Measurements from ENCODE around the gene S1PR2. TPM values are rescaled to one million over a fixed set of nuclear protein-coding genes. Genes with fewer than 3 reads are reported as not detected.

The S1PR2 gene
- total RNA-seq, 2 experiments from 2014 or later: 14.6 to 17.2 TPM

DNA sequence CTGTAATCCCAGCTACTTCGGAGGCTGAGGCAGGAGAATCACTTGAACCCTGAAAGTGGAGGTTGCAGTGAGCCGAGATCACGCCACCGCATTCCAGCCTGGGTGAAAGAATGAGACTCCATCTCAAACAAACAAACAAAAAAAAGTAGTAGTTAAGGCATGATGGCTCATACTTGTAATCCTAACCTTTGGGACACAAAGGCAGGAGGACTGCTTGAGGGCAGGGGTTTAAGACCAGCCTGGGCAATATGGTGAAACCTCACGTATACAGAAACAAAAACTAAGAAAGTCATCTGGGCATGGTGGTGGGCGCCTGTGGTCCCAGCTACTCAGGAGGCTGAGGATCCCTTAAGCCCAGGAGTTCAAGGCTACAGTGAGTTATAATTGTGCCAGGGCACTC is 38.2 kb downstream of the S1PR2 start:
- no peak overlapping the region for H3K27ac Mint-ChIP-seq

DNA sequence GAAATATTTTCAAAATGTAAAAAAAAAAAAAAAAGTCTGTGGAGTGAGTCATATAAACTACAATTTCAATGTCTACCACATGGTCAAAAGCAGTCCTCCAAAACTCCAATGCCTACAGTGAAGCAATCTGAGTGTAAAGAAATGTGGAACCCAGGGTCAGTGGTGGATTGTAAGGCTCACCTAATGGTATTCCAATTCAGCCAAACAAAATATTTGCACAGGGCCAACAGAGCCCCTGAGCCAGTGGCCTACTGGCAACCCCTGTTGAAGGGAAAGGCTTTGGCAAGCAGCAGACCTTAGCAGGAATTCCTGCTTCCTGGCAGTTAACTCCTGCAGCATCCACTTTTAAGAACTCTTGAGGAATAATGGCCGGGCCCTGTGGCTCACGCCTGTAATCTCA is 39.8 kb downstream of the S1PR2 start:
- H3K4me3 ChIP-seq (ENCODE audit: low read length): no peak overlapping the region
- TF ChIP-seq, protein P1, sequence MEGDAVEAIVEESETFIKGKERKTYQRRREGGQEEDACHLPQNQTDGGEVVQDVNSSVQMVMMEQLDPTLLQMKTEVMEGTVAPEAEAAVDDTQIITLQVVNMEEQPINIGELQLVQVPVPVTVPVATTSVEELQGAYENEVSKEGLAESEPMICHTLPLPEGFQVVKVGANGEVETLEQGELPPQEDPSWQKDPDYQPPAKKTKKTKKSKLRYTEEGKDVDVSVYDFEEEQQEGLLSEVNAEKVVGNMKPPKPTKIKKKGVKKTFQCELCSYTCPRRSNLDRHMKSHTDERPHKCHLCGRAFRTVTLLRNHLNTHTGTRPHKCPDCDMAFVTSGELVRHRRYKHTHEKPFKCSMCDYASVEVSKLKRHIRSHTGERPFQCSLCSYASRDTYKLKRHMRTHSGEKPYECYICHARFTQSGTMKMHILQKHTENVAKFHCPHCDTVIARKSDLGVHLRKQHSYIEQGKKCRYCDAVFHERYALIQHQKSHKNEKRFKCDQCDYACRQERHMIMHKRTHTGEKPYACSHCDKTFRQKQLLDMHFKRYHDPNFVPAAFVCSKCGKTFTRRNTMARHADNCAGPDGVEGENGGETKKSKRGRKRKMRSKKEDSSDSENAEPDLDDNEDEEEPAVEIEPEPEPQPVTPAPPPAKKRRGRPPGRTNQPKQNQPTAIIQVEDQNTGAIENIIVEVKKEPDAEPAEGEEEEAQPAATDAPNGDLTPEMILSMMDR (IDR thresholded peaks at IDR 0.05): no peak
- no peak overlapping the region for H3K27ac ChIP-seq (ENCODE audit: low read depth in 1 of 2, low read length in 2 of 2)
- H3K4me1 Mint-ChIP-seq (ENCODE audit: low read depth): peaks cover 41% of the 10 kb centered on the region
- H3K4me1 ChIP-seq (ENCODE audit: insufficient read depth, low read length): peaks cover 68% of the 10 kb centered on the region
- H3K27ac Mint-ChIP-seq: no peak overlapping the region
- CTCF ChIA-PET: no interaction called here
- intact Hi-C loops (cut with DNase I, micrococcal nuclease): loop anchor here in 1 of 2 experiments (5.0 kb wide), 1 partner anchor 84 kb away; the partner anchor contains the start of gene PPAN
- ATAC-seq (ENCODE audit: poor library complexity): no peak
- H3K27me3 Mint-ChIP-seq: no peaks in the 10 kb centered on the region
- no peaks in the 10 kb centered on the region for H3K9me3 Mint-ChIP-seq
- peak overlapping the region; percentile 25 for H3K4me3 Mint-ChIP-seq
- no peak for DNase-seq
- H3K27me3 ChIP-seq (ENCODE audit: control insufficient read depth in 1 of 2, insufficient read depth in 2 of 2, low read length in 2 of 2): no peaks in the 10 kb centered on the region
- H3K36me3 ChIP-seq (ENCODE audit: insufficient read depth, low read length): peaks cover 37% of the 10 kb centered on the region
- H3K36me3 Mint-ChIP-seq (ENCODE audit: low read depth): peaks cover 35% of the 10 kb centered on the region
- H3K9me3 ChIP-seq (ENCODE audit: control insufficient read depth in 1 of 2, insufficient read depth in 1 of 2, low read length in 2 of 2): no peaks in the 10 kb centered on the region
- POLR2A ChIA-PET: no interaction called here

More for the DNA sequence above, 38.2 kb downstream of the S1PR2 start:
- Histone ChIP-seq H3K36me3 (ENCODE audit: insufficient read depth, low read length) (peaks cover 26% of the 10 kb centered on the region), H3K27ac (ENCODE audit: low read depth in 1 of 2, low read length in 2 of 2) (no peak overlapping the region), H3K4me3 (ENCODE audit: low read length) (no peak overlapping the region), H3K9me3 (ENCODE audit: control insufficient read depth in 1 of 2, insufficient read depth in 1 of 2, low read length in 2 of 2) (no peaks in the 10 kb centered on the region), H3K4me1 (ENCODE audit: insufficient read depth, low read length) (peaks cover 56% of the 10 kb centered on the region), H3K27me3 (ENCODE audit: control insufficient read depth in 1 of 2, insufficient read depth in 2 of 2, low read length in 2 of 2) (no peaks in the 10 kb centered on the region)
- H3K4me3 Mint-ChIP-seq: peak overlapping the region; percentile 70
- no peaks in the 10 kb centered on the region for H3K27me3 Mint-ChIP-seq
- DNase-seq: no peak
- ChIA-PET CTCF (interaction anchor here (1.1 kb wide), 1 partner anchor 57 kb away, joined by 5 read pairs; no protein-coding TSS in a partner anchor), POLR2A (no interaction called here)
- H3K9me3 Mint-ChIP-seq: no peaks in the 10 kb centered on the region
- TF ChIP-seq, protein P1 (IDR thresholded peaks at IDR 0.05): no peak
- peaks cover 21% of the 10 kb centered on the region for H3K36me3 Mint-ChIP-seq (ENCODE audit: low read depth)
- no peak for ATAC-seq (ENCODE audit: poor library complexity)
- intact Hi-C loops (cut with DNase I, micrococcal nuclease): loop anchor here in 1 of 2 experiments (5.0 kb wide), 1 partner anchor 86 kb away; the partner anchor contains the start of gene PPAN
- H3K4me1 Mint-ChIP-seq (ENCODE audit: low read depth): peaks cover 34% of the 10 kb centered on the region

DNA sequence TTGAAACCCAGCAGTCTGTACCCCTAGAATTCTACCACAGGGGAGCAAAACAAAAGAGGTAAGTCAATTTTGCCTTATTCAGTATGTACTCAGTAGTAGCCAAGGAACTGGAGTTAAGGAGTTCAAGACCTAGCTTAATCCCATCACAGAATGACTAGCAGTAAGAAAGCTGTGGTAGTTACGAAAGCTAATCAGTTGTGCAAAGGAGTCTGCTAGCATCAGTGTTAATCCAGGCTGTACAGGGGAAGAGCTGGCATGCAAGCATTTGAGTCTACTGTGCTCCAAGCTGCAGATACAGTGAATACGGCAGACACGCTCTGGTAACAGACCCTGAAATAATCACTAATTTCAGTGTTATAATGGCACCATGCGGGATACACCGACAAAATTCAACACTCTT is 41.1 kb downstream of the S1PR2 start:
- no peaks in the 10 kb centered on the region for H3K27me3 ChIP-seq (ENCODE audit: control insufficient read depth in 1 of 2, insufficient read depth in 2 of 2, low read length in 2 of 2)
- ATAC-seq (ENCODE audit: poor library complexity): no peak
- ChIA-PET POLR2A (no interaction called here), CTCF (no interaction called here)
- Mint-ChIP-seq H3K27ac (peak overlapping the region; percentile 42), H3K9me3 (no peaks in the 10 kb centered on the region), H3K27me3 (no peaks in the 10 kb centered on the region), H3K4me3 (no peak overlapping the region), H3K36me3 (ENCODE audit: low read depth) (peaks cover 45% of the 10 kb centered on the region), H3K4me1 (ENCODE audit: low read depth) (peaks cover 38% of the 10 kb centered on the region)
- H3K9me3 ChIP-seq (ENCODE audit: control insufficient read depth in 1 of 2, insufficient read depth in 1 of 2, low read length in 2 of 2): no peaks in the 10 kb centered on the region
- peaks cover 48% of the 10 kb centered on the region for H3K36me3 ChIP-seq (ENCODE audit: insufficient read depth, low read length)
- no peak overlapping the region for H3K4me3 ChIP-seq (ENCODE audit: low read length)
- TF ChIP-seq, protein P1 (IDR thresholded peaks at IDR 0.05): no peak
- H3K4me1 ChIP-seq (ENCODE audit: insufficient read depth, low read length): peaks cover 64% of the 10 kb centered on the region
- no peak for DNase-seq
- intact Hi-C loops (cut with DNase I, micrococcal nuclease): loop anchor here in 1 of 2 experiments (5.0 kb wide), 1 partner anchor 83 kb away; the partner anchor contains the start of gene PPAN
- H3K27ac ChIP-seq (ENCODE audit: low read depth in 1 of 2, low read length in 2 of 2): no peak overlapping the region

All from CD4-positive, alpha-beta T cell (primary cell).